Measurements from ENCODE around the gene GTF2H2C.
"Not testable (repeated sequence)": the region's sequence is repeated elsewhere in the genome, so short reads cannot be mapped to it uniquely, and the experiment has no call there.

GRCh38 chr5:69537911-69538310 lies 22.1 kb upstream of the GTF2H2C start:
- TF ChIP-seq POLR2AphosphoS5 (IDR thresholded peaks at IDR 0.05; ENCODE audit: low read length); ZBTB11 (CRISPR knock-in tag; IDR thresholded peaks at IDR 0.05); ATF3 (IDR thresholded peaks at IDR 0.05; ENCODE audit: borderline replicate concordance, extremely low read depth, low read depth, low read length): not testable (repeated sequence)
